Peyer's patch (tissue), 4 donors: ENCODE results near the gene IFNA8. TPM values are rescaled to one million over a fixed set of nuclear protein-coding genes. Genes with fewer than 3 reads are reported as not detected.

Source experiments
- DNase-seq, 3 donors: peaks; one replicate each; pipeline ENCODE4 v3.0.0-alpha.2; 2017 to 2019
- H3K27ac ChIP-seq, 4 donors: fragments of 200-600 bp; sonication (generic); one replicate each; pipeline ENCODE4 v1.5.1; 2016 to 2019
- H3K27me3 ChIP-seq, 2 donors: fragments of 200-600 bp; sonication (generic); one replicate each; pipeline ENCODE4 v1.5.1; 2019
- H3K36me3 ChIP-seq, 3 donors: fragments of 200-600 bp; sonication (generic); one replicate each; pipeline ENCODE4 v1.5.1; 2016 to 2019
- H3K4me1 ChIP-seq, 4 donors: fragments of 200-600 bp; sonication (generic); one replicate each; pipeline ENCODE4 v1.5.1; 2016 to 2019
- H3K4me3 ChIP-seq, 4 donors: fragments of 200-600 bp; sonication (generic); 1 replicate in 3 of 4; 2 replicates in 1 of 4; pipeline ENCODE4 v1.5.1; 2016 to 2019; ENCODE audit warnings: mild to moderate bottlenecking in 1 of 4
- H3K9me3 ChIP-seq, 4 donors: fragments of 200-600 bp; sonication (generic); one replicate each; pipeline ENCODE4 v1.5.1; 2016 to 2019; ENCODE audit warnings: mild to moderate bottlenecking in 1 of 4
- CTCF ChIP-seq, 6 experiments: fragments of 450-650 bp in 4 of 6; fragments of 200-600 bp in 2 of 6; sonication (generic) in 1 of 6; IDR thresholded peaks; one replicate each; pipeline ENCODE4 v1.5.1; 2017 to 2019; ENCODE audit warnings: antibody characterized with exemption in 6 of 6, mild to moderate bottlenecking in 3 of 6, moderate library complexity in 1 of 6
- POLR2A ChIP-seq, 2 donors: fragments of 450-650 bp; IDR thresholded peaks; one replicate each; pipeline ENCODE4 v1.5.1; 2017; ENCODE audit warnings: antibody characterized with exemption in 2 of 2, mild to moderate bottlenecking in 2 of 2, moderate library complexity in 2 of 2
- total RNA-seq, 4 donors: library from RNA; depleted of rRNA; stranded (reverse); fragments of >200 nt; gene quantifications; one replicate each; pipeline ENCODE4 v1.1.0, GENCODE V29; 2016

IFNA8 gene
- total RNA-seq, 4 donors from 2014 or later, result not detected

DNA sequence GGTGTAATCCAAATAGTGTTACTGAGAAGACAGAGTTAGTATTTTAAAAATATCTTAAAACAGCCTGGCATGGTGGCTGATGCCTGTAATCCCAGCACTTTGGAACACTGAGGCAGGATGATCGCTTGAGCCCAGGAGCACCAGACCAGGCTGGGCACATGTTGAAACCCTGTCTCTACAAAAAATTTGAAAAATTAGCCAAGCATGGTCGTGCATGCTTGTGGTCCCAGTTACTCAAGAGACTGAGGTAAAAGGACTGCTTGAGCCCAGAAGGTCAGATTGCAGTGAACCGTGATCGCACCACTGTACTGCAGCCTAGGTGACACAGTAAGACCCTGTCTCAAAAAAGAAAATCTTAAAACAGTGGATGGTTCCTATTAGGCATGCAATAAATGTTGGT, 43.8 kb downstream of the IFNA8 start:
- TF ChIP-seq CTCF (IDR thresholded peaks at IDR 0.05), result no peak
- no peak for TF ChIP-seq POLR2A (IDR thresholded peaks at IDR 0.05)
- no peak for DNase-seq

GRCh38 chr9:21454149-21454548, 45.2 kb downstream of the IFNA8 start:
- no peak for TF ChIP-seq CTCF (IDR thresholded peaks at IDR 0.05)
- TF ChIP-seq POLR2A (IDR thresholded peaks at IDR 0.05), result no peak
- no peak overlapping the region for H3K4me3 ChIP-seq
- H3K4me1 ChIP-seq, result no peaks in the 10 kb centered on the region
- no peak overlapping the region for H3K27ac ChIP-seq
- no peaks in the 10 kb centered on the region for H3K27me3 ChIP-seq
- no peaks in the 10 kb centered on the region for H3K36me3 ChIP-seq
- no peak for DNase-seq
- H3K9me3 ChIP-seq, result no peaks in the 10 kb centered on the region

More for the DNA sequence above, 43.8 kb downstream of the IFNA8 start:
- no peaks in the 10 kb centered on the region for H3K4me1 ChIP-seq
- no peaks in the 10 kb centered on the region for H3K27me3 ChIP-seq
- no peaks in the 10 kb centered on the region for H3K9me3 ChIP-seq
- H3K4me3 ChIP-seq, result no peak overlapping the region
- no peak overlapping the region for H3K27ac ChIP-seq
- H3K36me3 ChIP-seq, result no peaks in the 10 kb centered on the region

- Histone ChIP-seq H3K4me1 (no peaks in the 10 kb centered on the region), H3K27me3 (no peaks in the 10 kb centered on the region), H3K9me3 (no peaks in the 10 kb centered on the region), H3K27ac (no peak overlapping the region), H3K36me3 (no peaks in the 10 kb centered on the region), H3K4me3 (no peak overlapping the region)
- TF ChIP-seq CTCF (IDR thresholded peaks at IDR 0.05), result peak in 4 of 6 experiments; percentile 46 to 59 (median 54)
- no peak for TF ChIP-seq POLR2A (IDR thresholded peaks at IDR 0.05)
- DNase-seq, result no peak
Observed at GRCh38 chr9:21455320-21455719, 46.4 kb downstream of the IFNA8 start.

Other genes with a start within 250 kb of the IFNA8 start
- gene IFNA21, start 242.5 kb upstream of the IFNA8 start, total RNA-seq, result not detected
- gene IFNA4, start 221.5 kb upstream of the IFNA8 start, total RNA-seq, result not detected
- not detected for gene IFNA7, start 206.9 kb upstream of the IFNA8 start, total RNA-seq
- not detected for gene IFNA10, start 202.0 kb upstream of the IFNA8 start, total RNA-seq
- gene IFNA16, start 191.8 kb upstream of the IFNA8 start, total RNA-seq, result not detected
- not detected for gene IFNA17, start 180.9 kb upstream of the IFNA8 start, total RNA-seq
- gene IFNA14, start 169.1 kb upstream of the IFNA8 start, total RNA-seq, result not detected
- 1 to 10 TPM in 1 of 4 donors, not detected in 3; 1.4 TPM for gene IFNA5, start 103.8 kb upstream of the IFNA8 start, total RNA-seq
- 10 to 100 TPM; 16.3 to 23.1 (median 18.5) TPM for gene KLHL9, start 73.7 kb upstream of the IFNA8 start, total RNA-seq
- gene IFNA6, start 58.2 kb upstream of the IFNA8 start, total RNA-seq, result not detected
- not detected for gene IFNA13, start 41.1 kb upstream of the IFNA8 start, total RNA-seq
- gene IFNA2, start 23.7 kb upstream of the IFNA8 start, total RNA-seq, result not detected
- not detected for gene IFNA1, start 31.3 kb downstream of the IFNA8 start, total RNA-seq
- gene IFNE, start 73.2 kb downstream of the IFNA8 start, total RNA-seq, result 1 to 10 TPM in 3 of 4 donors, not detected in 1; 5.3 to 5.5 (median 5.3) TPM